Dermis blood vessel endothelial cell (primary cell): ENCODE results near the gene MAFG. TPM values are rescaled to one million over a fixed set of nuclear protein-coding genes. Genes with fewer than 3 reads are reported as not detected.
"Not testable (repeated sequence)": the region's sequence is repeated elsewhere in the genome, so short reads cannot be mapped to it uniquely, and the experiment has no call there.

Source experiments
- DNase-seq: peaks from one replicate; pipeline ENCODE4 v3.0.0; 2010
- total RNA-seq: library from RNA; depleted of rRNA; stranded (reverse); fragments of >200 nt; gene quantifications from 2 replicates; pipeline ENCODE4 v1.2.3, GENCODE V29; 2014

The MAFG gene
- total RNA-seq, 1 donor from 2014 or later = 19.7 TPM

GRCh38 chr17:81957691-81958432, 30.3 kb upstream of the MAFG start:
- DNase-seq = no peak

- no peak for DNase-seq
These were observed 29.4 kb upstream of the MAFG start for GRCh38 chr17:81956607-81957589.

GRCh38 chr17:81955756-81956544, 28.4 kb upstream of the MAFG start:
- no peak for DNase-seq

- DNase-seq = no peak
These were observed 27.6 kb upstream of the MAFG start for GRCh38 chr17:81955058-81955681.

- DNase-seq = no peak
These were observed 26.9 kb upstream of the MAFG start for GRCh38 chr17:81954131-81955057.

GRCh38 chr17:81953443-81953842, 25.9 kb upstream of the MAFG start:
- DNase-seq = not testable (repeated sequence)

- no peak for DNase-seq
These were observed 25.3 kb upstream of the MAFG start for GRCh38 chr17:81952792-81953228.

- DNase-seq = no peak
These were observed 24.5 kb upstream of the MAFG start for GRCh38 chr17:81951785-81952684.

- DNase-seq = no peak
These were observed 23.0 kb upstream of the MAFG start for GRCh38 chr17:81950501-81950900.

- DNase-seq = no peak
These were observed 21.3 kb upstream of the MAFG start for GRCh38 chr17:81948635-81949378.

- no peak for DNase-seq
These were observed 19.7 kb upstream of the MAFG start, which contains the start of gene MYADML2 for GRCh38 chr17:81947189-81947588. MYADML2 (minus strand) TSS chr17:81947233; CDS start chr17:81941741, 5,492 bp downstream.

- no peak for DNase-seq
These were observed 17.3 kb upstream of the MAFG start for GRCh38 chr17:81944858-81945257.

GRCh38 chr17:81942167-81942553, 14.6 kb upstream of the MAFG start:
- no peak for DNase-seq

GRCh38 chr17:81941484-81942166, 14.1 kb upstream of the MAFG start:
- no peak for DNase-seq

- DNase-seq = no peak
These were observed 13.3 kb upstream of the MAFG start for GRCh38 chr17:81940538-81941483.

GRCh38 chr17:81939881-81940385, 12.4 kb upstream of the MAFG start:
- no peak for DNase-seq

GRCh38 chr17:81939218-81939617, 11.7 kb upstream of the MAFG start:
- DNase-seq = no peak
